IMR-90 (cell line): ENCODE results near the gene SLC2A8.

Source experiments
- BHLHE40 ChIP-seq: fragments of 150-350 bp; IDR thresholded peaks from 2 replicates; pipeline ENCODE4 v1.6.1; 2016; ENCODE audit warnings: mild to moderate bottlenecking, low read depth, low read length
- CEBPB ChIP-seq: IDR thresholded peaks from 2 replicates; pipeline ENCODE4 v1.6.1; 2012; ENCODE audit warnings: low read depth, low read length, improper control_type of control experiment
- CHD1 ChIP-seq: IDR thresholded peaks from 2 replicates; pipeline ENCODE4 v1.6.1; 2012; ENCODE audit warnings: low read depth, low read length, improper control_type of control experiment
- MAFK ChIP-seq: IDR thresholded peaks from 2 replicates; pipeline ENCODE4 v1.6.1; 2012; ENCODE audit warnings: low read depth, low read length, improper control_type of control experiment
- NFE2L2 ChIP-seq: fragments of 150-350 bp; IDR thresholded peaks from 2 replicates; pipeline ENCODE4 v1.6.1; 2016; ENCODE audit warnings: low read depth, mild to moderate bottlenecking, low read length
- POLR2A ChIP-seq: IDR thresholded peaks from 2 replicates; pipeline ENCODE4 v1.6.1; 2012; ENCODE audit warnings: mild to moderate bottlenecking, low read depth, low read length
- RAD21 ChIP-seq: IDR thresholded peaks from 2 replicates; pipeline ENCODE4 v1.6.1; 2012; ENCODE audit warnings: low read length, improper control_type of control experiment
- SMC3 ChIP-seq: fragments of 150-350 bp; IDR thresholded peaks from 2 replicates; pipeline ENCODE4 v1.6.1; 2016; ENCODE audit warnings: low read depth, mild to moderate bottlenecking, antibody characterized with exemption, low read length, moderate library complexity
- TF ChIP-seq, protein P1 (sequence below): conservative IDR thresholded peaks from 2 replicates; pipeline ENCODE4 v1.5.1; 2012; ENCODE audit warnings: mild to moderate bottlenecking, low read depth, low read length, improper control_type of control experiment
- TF ChIP-seq, protein P2 (sequence below): fragments of 150-350 bp; IDR thresholded peaks from 2 replicates; pipeline ENCODE4 v1.6.1; 2017; ENCODE audit warnings: mild to moderate bottlenecking, antibody characterized with exemption, low read length, low read depth
- TF ChIP-seq, protein P3 (sequence below): fragments of 150-350 bp; IDR thresholded peaks from 2 replicates; pipeline ENCODE4 v1.6.1; 2016; ENCODE audit warnings: low read depth, mild to moderate bottlenecking, low read length, moderate library complexity, borderline replicate concordance

DNA sequence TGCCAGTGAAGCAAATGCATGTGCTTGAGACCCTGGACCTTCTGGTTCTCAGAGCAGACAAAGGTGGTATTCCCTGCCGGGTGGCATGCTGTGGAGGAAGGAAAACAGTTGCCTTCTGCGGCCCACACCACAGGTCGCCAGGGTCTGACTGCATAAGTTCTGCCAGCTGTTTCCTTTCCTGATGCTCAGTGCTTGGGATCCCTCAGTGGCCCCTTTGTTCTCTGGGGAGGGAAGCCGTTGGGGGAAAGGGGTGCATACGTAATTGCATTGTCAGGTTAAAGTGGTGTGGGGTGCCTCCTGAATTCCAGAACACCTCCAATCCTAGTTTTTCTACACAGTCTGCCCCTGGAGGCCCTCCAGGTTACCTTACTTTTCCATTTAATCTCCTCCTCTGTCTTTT is 43.1 kb upstream of the SLC2A8 start:
- TF ChIP-seq POLR2A: no peak
- TF ChIP-seq, protein P1, sequence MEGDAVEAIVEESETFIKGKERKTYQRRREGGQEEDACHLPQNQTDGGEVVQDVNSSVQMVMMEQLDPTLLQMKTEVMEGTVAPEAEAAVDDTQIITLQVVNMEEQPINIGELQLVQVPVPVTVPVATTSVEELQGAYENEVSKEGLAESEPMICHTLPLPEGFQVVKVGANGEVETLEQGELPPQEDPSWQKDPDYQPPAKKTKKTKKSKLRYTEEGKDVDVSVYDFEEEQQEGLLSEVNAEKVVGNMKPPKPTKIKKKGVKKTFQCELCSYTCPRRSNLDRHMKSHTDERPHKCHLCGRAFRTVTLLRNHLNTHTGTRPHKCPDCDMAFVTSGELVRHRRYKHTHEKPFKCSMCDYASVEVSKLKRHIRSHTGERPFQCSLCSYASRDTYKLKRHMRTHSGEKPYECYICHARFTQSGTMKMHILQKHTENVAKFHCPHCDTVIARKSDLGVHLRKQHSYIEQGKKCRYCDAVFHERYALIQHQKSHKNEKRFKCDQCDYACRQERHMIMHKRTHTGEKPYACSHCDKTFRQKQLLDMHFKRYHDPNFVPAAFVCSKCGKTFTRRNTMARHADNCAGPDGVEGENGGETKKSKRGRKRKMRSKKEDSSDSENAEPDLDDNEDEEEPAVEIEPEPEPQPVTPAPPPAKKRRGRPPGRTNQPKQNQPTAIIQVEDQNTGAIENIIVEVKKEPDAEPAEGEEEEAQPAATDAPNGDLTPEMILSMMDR: no peak
- TF ChIP-seq, protein P2, sequence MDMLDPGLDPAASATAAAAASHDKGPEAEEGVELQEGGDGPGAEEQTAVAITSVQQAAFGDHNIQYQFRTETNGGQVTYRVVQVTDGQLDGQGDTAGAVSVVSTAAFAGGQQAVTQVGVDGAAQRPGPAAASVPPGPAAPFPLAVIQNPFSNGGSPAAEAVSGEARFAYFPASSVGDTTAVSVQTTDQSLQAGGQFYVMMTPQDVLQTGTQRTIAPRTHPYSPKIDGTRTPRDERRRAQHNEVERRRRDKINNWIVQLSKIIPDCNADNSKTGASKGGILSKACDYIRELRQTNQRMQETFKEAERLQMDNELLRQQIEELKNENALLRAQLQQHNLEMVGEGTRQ: no peak
- no peak for TF ChIP-seq RAD21
- TF ChIP-seq NFE2L2: no peak
- no peak for TF ChIP-seq CEBPB
- TF ChIP-seq CHD1: no peak
- no peak for TF ChIP-seq SMC3
- TF ChIP-seq MAFK: no peak
- TF ChIP-seq, protein P3, sequence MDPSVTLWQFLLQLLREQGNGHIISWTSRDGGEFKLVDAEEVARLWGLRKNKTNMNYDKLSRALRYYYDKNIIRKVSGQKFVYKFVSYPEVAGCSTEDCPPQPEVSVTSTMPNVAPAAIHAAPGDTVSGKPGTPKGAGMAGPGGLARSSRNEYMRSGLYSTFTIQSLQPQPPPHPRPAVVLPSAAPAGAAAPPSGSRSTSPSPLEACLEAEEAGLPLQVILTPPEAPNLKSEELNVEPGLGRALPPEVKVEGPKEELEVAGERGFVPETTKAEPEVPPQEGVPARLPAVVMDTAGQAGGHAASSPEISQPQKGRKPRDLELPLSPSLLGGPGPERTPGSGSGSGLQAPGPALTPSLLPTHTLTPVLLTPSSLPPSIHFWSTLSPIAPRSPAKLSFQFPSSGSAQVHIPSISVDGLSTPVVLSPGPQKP: no peak
- no peak for TF ChIP-seq BHLHE40
